ENCODE results near the gene CUL4A.
A peak's percentile ranks its signal among the peaks of the same experiment; 100 is the strongest.

Gene CUL4A

GRCh38 chr13:113207890-113208420 is 1.5 kb upstream of the CUL4A start:
- DNase-seq (ENCODE audit: low read depth in 1 of 2, low spot score in 1 of 2) = no peak

GRCh38 chr13:113208421-113209335 is 735 bp upstream of the CUL4A start, which contains the start of gene PCID2:
Gene PCID2 (minus strand): TSS chr13:113208669. CDS start chr13:113208634, 35 bp downstream.
- peak; percentile 81 to 87 for DNase-seq (ENCODE audit: low read depth in 1 of 2, low spot score in 1 of 2)

GRCh38 chr13:113209759-113210421 is 477 bp downstream of the CUL4A start:
- peak; percentile 49 to 60 for DNase-seq (ENCODE audit: low read depth in 1 of 2, low spot score in 1 of 2)

- no peak for DNase-seq (ENCODE audit: low read depth in 1 of 2, low spot score in 1 of 2)
Measured at GRCh38 chr13:113210833-113211232, 1.4 kb downstream of the CUL4A start.

- DNase-seq (ENCODE audit: low read depth in 1 of 2, low spot score in 1 of 2) = no peak
Measured at GRCh38 chr13:113211774-113212173, 2.4 kb downstream of the CUL4A start.

- no peak for DNase-seq (ENCODE audit: low read depth in 1 of 2, low spot score in 1 of 2)
Measured at GRCh38 chr13:113216254-113217048, 7.0 kb downstream of the CUL4A start.

- DNase-seq (ENCODE audit: low read depth in 1 of 2, low spot score in 1 of 2) = no peak
Measured at GRCh38 chr13:113218586-113218985, 9.2 kb downstream of the CUL4A start.

- no peak for DNase-seq (ENCODE audit: low read depth in 1 of 2, low spot score in 1 of 2)
Measured at GRCh38 chr13:113219256-113219940, 10.0 kb downstream of the CUL4A start.

- no peak for DNase-seq (ENCODE audit: low read depth in 1 of 2, low spot score in 1 of 2)
Measured at GRCh38 chr13:113220141-113220598, 10.8 kb downstream of the CUL4A start.

- no peak for DNase-seq (ENCODE audit: low read depth in 1 of 2, low spot score in 1 of 2)
Measured at GRCh38 chr13:113220877-113221276, 11.5 kb downstream of the CUL4A start.

GRCh38 chr13:113223070-113223469 is 13.7 kb downstream of the CUL4A start:
- no peak for DNase-seq (ENCODE audit: low read depth in 1 of 2, low spot score in 1 of 2)

- no peak for DNase-seq (ENCODE audit: low read depth in 1 of 2, low spot score in 1 of 2)
Measured at GRCh38 chr13:113224486-113224885, 15.1 kb downstream of the CUL4A start.

- no peak for DNase-seq (ENCODE audit: low read depth in 1 of 2, low spot score in 1 of 2)
Measured at GRCh38 chr13:113225515-113225914, 16.1 kb downstream of the CUL4A start.

- no peak for DNase-seq (ENCODE audit: low read depth in 1 of 2, low spot score in 1 of 2)
Measured at GRCh38 chr13:113226873-113227450, 17.5 kb downstream of the CUL4A start.

GRCh38 chr13:113229161-113229560 is 19.7 kb downstream of the CUL4A start:
- DNase-seq (ENCODE audit: low read depth in 1 of 2, low spot score in 1 of 2) = no peak

- DNase-seq (ENCODE audit: low read depth in 1 of 2, low spot score in 1 of 2) = no peak
Measured at GRCh38 chr13:113229791-113230190, 20.4 kb downstream of the CUL4A start.

GRCh38 chr13:113231306-113232207 is 22.1 kb downstream of the CUL4A start:
- DNase-seq (ENCODE audit: low read depth in 1 of 2, low spot score in 1 of 2) = no peak

- no peak for DNase-seq (ENCODE audit: low read depth in 1 of 2, low spot score in 1 of 2)
Measured at GRCh38 chr13:113232208-113233003, 23.0 kb downstream of the CUL4A start.

Data from activated T-helper 1 cell treated with anti-CD3 and anti-CD28 coated beads, Interleukin-2, amount 50 U/mL, for 16 hours (primary cell).